CD14-positive monocyte (primary cell): ENCODE data around the gene UGCG. TPM values are rescaled to one million over a fixed set of nuclear protein-coding genes. Genes with fewer than 3 reads are reported as not detected.

Experiments used
- DNase-seq, 3 donors: peaks; one replicate each; pipeline ENCODE4 v3.0.0-alpha.2; 2011 to 2022
- H2AFZ ChIP-seq: 2 replicates; pipeline ENCODE4 v1.6.0; 2012; ENCODE audit warnings: mild to moderate bottlenecking, low read depth, low read length, inconsistent platforms; ENCODE audit not compliant: insufficient read depth, poor library complexity, severe bottlenecking
- H3K27ac ChIP-seq, 2 donors: 1 replicate in 1 of 2; 2 replicates in 1 of 2; pipeline ENCODE4 v1.5.1; 2012 to 2013; ENCODE audit warnings: low read length in 2 of 2, control low read depth in 1 of 2, inconsistent platforms in 1 of 2, low read depth in 1 of 2, mild to moderate bottlenecking in 1 of 2
- H3K27me3 ChIP-seq, 2 donors: one replicate each; pipeline versions ENCODE4 v1.6.0 to v1.6.1; 2011 to 2013; ENCODE audit warnings: low read length in 2 of 2; ENCODE audit not compliant: control insufficient read depth in 2 of 2, insufficient read depth in 2 of 2
- H3K36me3 ChIP-seq, 2 donors: replicated peaks in 1 of 2; 1 replicate in 1 of 2; 2 replicates in 1 of 2; pipeline versions ENCODE4 v1.5.1 to v1.6.1; 2012 to 2013; ENCODE audit warnings: low read length in 2 of 2, control low read depth in 1 of 2, inconsistent platforms in 1 of 2, mild to moderate bottlenecking in 1 of 2; ENCODE audit not compliant: insufficient read depth in 2 of 2, control insufficient read depth in 1 of 2
- H3K4me1 ChIP-seq, 2 donors: 1 replicate in 1 of 2; 2 replicates in 1 of 2; pipeline versions ENCODE4 v1.5.1 to v1.6.1; 2012 to 2013; ENCODE audit warnings: low read length in 2 of 2, control low read depth in 1 of 2, inconsistent platforms in 1 of 2, mild to moderate bottlenecking in 1 of 2, moderate library complexity in 1 of 2; ENCODE audit not compliant: insufficient read depth in 2 of 2, control insufficient read depth in 1 of 2
- H3K4me2 ChIP-seq: replicated peaks from 2 replicates; pipeline ENCODE3; 2012; ENCODE audit warnings: low read length, moderate library complexity, mild to moderate bottlenecking; ENCODE audit not compliant: poor library complexity, severe bottlenecking; ENCODE audit errors: extremely low read depth
- H3K4me3 ChIP-seq, 3 experiments: fragments of 200-600 bp in 1 of 3; sonication (generic) in 1 of 3; replicated peaks in 1 of 3; 1 replicate in 2 of 3; 2 replicates in 1 of 3; pipeline ENCODE4 v1.5.1; 2011 to 2013; ENCODE audit warnings: low read length in 3 of 3, mild to moderate bottlenecking in 3 of 3, control low read depth in 2 of 3, low read depth in 2 of 3, inconsistent platforms in 1 of 3, moderate library complexity in 1 of 3
- H3K79me2 ChIP-seq: 2 replicates; pipeline ENCODE4 v1.6.0; 2012; ENCODE audit warnings: mild to moderate bottlenecking, control low read depth, inconsistent platforms, low read length, moderate library complexity; ENCODE audit not compliant: insufficient read depth
- H3K9ac ChIP-seq: 2 replicates; pipeline ENCODE4 v1.6.0; 2017; ENCODE audit warnings: low read length, mild to moderate bottlenecking; ENCODE audit not compliant: insufficient read depth, poor library complexity, severe bottlenecking
- H3K9me3 ChIP-seq, 2 donors: replicated peaks in 1 of 2; 1 replicate in 1 of 2; 2 replicates in 1 of 2; pipeline versions ENCODE4 v1.5.1 to v1.6.1; 2012 to 2013; ENCODE audit warnings: low read length in 2 of 2, control low read depth in 1 of 2; ENCODE audit not compliant: control insufficient read depth in 1 of 2, insufficient read depth in 1 of 2
- H4K20me1 ChIP-seq: 2 replicates; pipeline ENCODE4 v1.6.0; 2012; ENCODE audit warnings: mild to moderate bottlenecking, low read length, control low read depth, moderate library complexity; ENCODE audit not compliant: insufficient read depth
- H3K27ac Mint-ChIP-seq, 7 donors: one replicate each; pipeline ENCODE4 v1.8.0; 2020; ENCODE audit warnings: mild to moderate bottlenecking in 7 of 7, mixed read lengths in 7 of 7, moderate library complexity in 6 of 7, inconsistent platforms in 2 of 7
- H3K27me3 Mint-ChIP-seq, 3 donors: one replicate each; pipeline ENCODE4 v1.8.0; 2021 to 2022; ENCODE audit warnings: low read depth in 3 of 3, mild to moderate bottlenecking in 3 of 3, mixed read lengths in 3 of 3, moderate library complexity in 3 of 3, inconsistent platforms in 1 of 3
- H3K36me3 Mint-ChIP-seq, 2 donors: one replicate each; pipeline ENCODE4 v1.8.0; 2020; ENCODE audit warnings: mixed read lengths in 2 of 2, inconsistent platforms in 1 of 2, mild to moderate bottlenecking in 1 of 2
- H3K4me1 Mint-ChIP-seq: one replicate; pipeline ENCODE4 v1.8.0; 2020; ENCODE audit warnings: mild to moderate bottlenecking, mixed read lengths
- H3K4me3 Mint-ChIP-seq, 2 donors: one replicate each; pipeline ENCODE4 v1.8.0; 2020; ENCODE audit warnings: mild to moderate bottlenecking in 2 of 2, mixed read lengths in 2 of 2, moderate library complexity in 1 of 2
- H3K9me3 Mint-ChIP-seq, 7 donors: one replicate each; pipeline ENCODE4 v1.8.0; 2020 to 2022; ENCODE audit warnings: mixed read lengths in 7 of 7, mild to moderate bottlenecking in 6 of 7, moderate library complexity in 6 of 7, inconsistent platforms in 2 of 7
- CTCF ChIP-seq: fragments of 200-600 bp; IDR thresholded peaks from one replicate; pipeline ENCODE4 v1.8.0; 2022; ENCODE audit warnings: antibody characterized with exemption, mild to moderate bottlenecking
- WGBS: methylation state at CpG from one replicate; pipeline ENCODE4 v1.1.5; 2013; ENCODE audit warnings: missing lambda C conversion rate; ENCODE audit not compliant: insufficient coverage; 5-methylcytosine and 5-hydroxymethylcytosine counted together
- intact Hi-C, 2 donors: fragments of 100-400 bp; cut with micrococcal nuclease; formaldehyde crosslinking; loops; one replicate each; pipeline versions ENCODE4 v1.15.0 to v1.15.1; 2023
- polyA plus RNA-seq, 3 donors: library from polyadenylated mRNA; depleted of rRNA in 1 of 3; unstranded in 2 of 3; stranded (reverse) in 1 of 3; fragments of 300-500 nt in 2 of 3; fragments of >200 nt in 1 of 3; fragmentation: Illumina TruSeq in 2 of 3; gene quantifications; 1 replicate in 2 of 3; 2 replicates in 1 of 3; pipeline ENCODE4 v1.2.3, GENCODE V29; 2012 to 2021

UGCG gene
- polyA plus RNA-seq, 3 donors = 2.7 to 7.9 (median 4.1) TPM

GRCh38 chr9:111854799-111855198 is 41.8 kb upstream of the UGCG start:
- no peak overlapping the region for H2AFZ ChIP-seq
- H3K27ac Mint-ChIP-seq = no peak overlapping the region
- WGBS = 58% methylated on average over 4 of the region's 4 CpGs
- no peaks in the 10 kb centered on the region for H3K9me3 ChIP-seq
- peaks cover 0 to 3% (median 0%) of the 10 kb centered on the region in 7 donors for H3K9me3 Mint-ChIP-seq
- no peak overlapping the region for H3K9ac ChIP-seq
- peaks cover 0 to 4% (median 3%) of the 10 kb centered on the region in 3 donors for H3K27me3 Mint-ChIP-seq
- intact Hi-C loops = no loop called here
- no peaks in the 10 kb centered on the region for H3K36me3 ChIP-seq
- peaks cover 20% of the 10 kb centered on the region for H3K4me1 Mint-ChIP-seq
- H3K4me2 ChIP-seq = no peak overlapping the region
- H3K4me3 ChIP-seq = no peak overlapping the region
- TF ChIP-seq CTCF = no peak
- peaks cover 9 to 15% of the 10 kb centered on the region in 2 donors for H3K4me1 ChIP-seq
- no peaks in the 10 kb centered on the region for H4K20me1 ChIP-seq
- H3K27ac ChIP-seq = no peak overlapping the region
- H3K27me3 ChIP-seq = no peaks in the 10 kb centered on the region
- H3K36me3 Mint-ChIP-seq = no peaks in the 10 kb centered on the region
- no peaks in the 10 kb centered on the region for H3K79me2 ChIP-seq
- no peak for DNase-seq
- H3K4me3 Mint-ChIP-seq = no peak overlapping the region

- H3K27ac Mint-ChIP-seq = no peak overlapping the region
These were observed 38.9 kb upstream of the UGCG start for GRCh38 chr9:111857555-111858211.

More at GRCh38 chr9:111857555-111858211, 38.9 kb upstream of the UGCG start:
- Histone ChIP-seq H4K20me1 (no peaks in the 10 kb centered on the region), H3K79me2 (no peaks in the 10 kb centered on the region), H3K4me1 (peaks cover 0 to under 1% of the 10 kb centered on the region in 2 donors), H2AFZ (no peak overlapping the region), H3K4me2 (no peak overlapping the region), H3K27ac (no peak overlapping the region), H3K27me3 (no peaks in the 10 kb centered on the region), H3K4me3 (no peak overlapping the region), H3K9ac (no peak overlapping the region), H3K9me3 (no peaks in the 10 kb centered on the region), H3K36me3 (no peaks in the 10 kb centered on the region)
- 67% methylated on average over 1 of the region's 3 CpGs for WGBS
- Mint-ChIP-seq H3K36me3 (no peaks in the 10 kb centered on the region), H3K4me1 (peaks cover 5% of the 10 kb centered on the region), H3K9me3 (peaks cover 0 to 3% (median 0%) of the 10 kb centered on the region in 7 donors), H3K4me3 (no peak overlapping the region), H3K27me3 (peaks cover 2 to 7% (median 3%) of the 10 kb centered on the region in 3 donors)
- intact Hi-C loops = no loop called here
- no peak for DNase-seq
- TF ChIP-seq CTCF = no peak
